ENCODE results near the gene PGM5. TPM values are rescaled to one million over a fixed set of nuclear protein-coding genes. Genes with fewer than 3 reads are reported as not detected.

Gene PGM5
- total and polyA plus RNA-seq, 4 experiments from 2014 or later, result not detected

DNA sequence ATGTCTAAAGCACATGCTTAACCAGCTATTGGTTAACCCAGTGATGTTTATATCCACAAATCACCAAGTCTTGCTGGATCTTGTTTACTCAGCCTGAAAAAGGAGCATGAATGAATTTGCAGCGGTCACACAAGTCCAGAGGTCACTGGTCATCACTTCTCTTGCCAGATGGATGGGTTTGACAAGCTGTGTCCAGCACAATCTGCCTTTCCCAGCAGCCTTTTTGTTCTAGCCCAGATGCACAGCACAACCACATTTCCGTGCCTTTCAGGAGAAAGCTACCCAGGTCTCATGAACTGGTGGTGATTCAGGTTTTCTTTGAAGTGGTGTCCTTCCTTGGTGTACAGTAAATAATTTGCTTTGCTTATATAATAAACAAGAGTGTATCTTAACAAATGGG is 152.1 kb downstream of the PGM5 start:
- Histone ChIP-seq H3K4me3 (ENCODE audit: low read length in 2 of 2) (no peak overlapping the region), H3K27ac (ENCODE audit: low read depth, low read length) (no peak overlapping the region), H3K4me1 (ENCODE audit: insufficient read depth, low read length) (no peaks in the 10 kb centered on the region), H3K27me3 (ENCODE audit: insufficient read depth, low read length) (no peaks in the 10 kb centered on the region), H3K36me3 (ENCODE audit: insufficient read depth, low read length) (no peaks in the 10 kb centered on the region), H3K9me3 (ENCODE audit: control insufficient read depth in 1 of 2, low read length in 2 of 2) (no peaks in the 10 kb centered on the region)
- no peak for DNase-seq
- Mint-ChIP-seq H3K27me3 (peaks cover 8 to 15% of the 10 kb centered on the region in 2 donors), H3K4me1 (no peaks in the 10 kb centered on the region), H3K27ac (no peak overlapping the region), H3K9me3 (peaks cover 0 to 6% (median 0%) of the 10 kb centered on the region in 8 donors), H3K4me3 (no peak overlapping the region), H3K36me3 (peaks cover 0 to 5% of the 10 kb centered on the region in 2 donors)
- POLR2A ChIA-PET (ENCODE audit: partially characterized antibody), result no interaction called here
- intact Hi-C loops (cut with micrococcal nuclease), result no loop called here
- CTCF ChIA-PET (ENCODE audit: partially characterized antibody), result interaction anchor here (1.7 kb wide), 2 partner anchors 52 to 166 kb away, joined by 5 to 6 read pairs; no protein-coding TSS in a partner anchor

DNA sequence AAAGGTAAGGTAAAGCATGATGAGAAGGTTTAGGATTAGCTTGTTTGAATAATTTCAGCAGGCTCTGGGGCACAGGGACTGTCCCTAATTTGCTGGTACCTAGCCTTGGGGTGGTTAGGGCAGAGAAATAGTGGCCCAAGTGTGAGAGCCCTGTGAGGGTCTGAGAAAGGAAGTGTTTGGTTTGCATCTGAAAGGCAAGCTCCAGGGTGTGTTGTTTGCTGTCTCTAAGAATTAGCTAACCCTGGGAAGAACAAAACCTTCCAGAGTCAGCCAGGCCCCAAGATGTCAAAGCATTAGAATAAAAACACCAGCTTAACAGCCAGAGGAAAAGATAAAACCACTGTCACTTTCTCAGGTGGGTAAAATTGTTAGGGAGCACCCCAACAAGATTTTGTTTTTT is 153.3 kb downstream of the PGM5 start:
- no peak for DNase-seq
- no peaks in the 10 kb centered on the region for H3K4me1 Mint-ChIP-seq
- H3K36me3 ChIP-seq (ENCODE audit: insufficient read depth, low read length), result no peaks in the 10 kb centered on the region
- H3K27me3 ChIP-seq (ENCODE audit: insufficient read depth, low read length), result no peaks in the 10 kb centered on the region
- POLR2A ChIA-PET (ENCODE audit: partially characterized antibody), result no interaction called here
- H3K9me3 ChIP-seq (ENCODE audit: control insufficient read depth in 1 of 2, low read length in 2 of 2), result no peaks in the 10 kb centered on the region
- CTCF ChIA-PET (ENCODE audit: partially characterized antibody), result interaction anchor here (1.7 kb wide), 1 partner anchor 51 kb away, joined by 6 read pairs; no protein-coding TSS in a partner anchor
- H3K9me3 Mint-ChIP-seq, result peaks cover 0 to 6% (median 0%) of the 10 kb centered on the region in 8 donors
- H3K27me3 Mint-ChIP-seq, result peaks cover 4 to 10% of the 10 kb centered on the region in 2 donors
- H3K36me3 Mint-ChIP-seq, result peaks cover 0 to 5% of the 10 kb centered on the region in 2 donors
- H3K4me3 ChIP-seq (ENCODE audit: low read length in 2 of 2), result no peak overlapping the region
- H3K4me1 ChIP-seq (ENCODE audit: insufficient read depth, low read length), result no peaks in the 10 kb centered on the region
- H3K4me3 Mint-ChIP-seq, result no peak overlapping the region
- H3K27ac ChIP-seq (ENCODE audit: low read depth, low read length), result no peak overlapping the region
- intact Hi-C loops (cut with micrococcal nuclease), result no loop called here
- H3K27ac Mint-ChIP-seq, result no peak overlapping the region

DNA sequence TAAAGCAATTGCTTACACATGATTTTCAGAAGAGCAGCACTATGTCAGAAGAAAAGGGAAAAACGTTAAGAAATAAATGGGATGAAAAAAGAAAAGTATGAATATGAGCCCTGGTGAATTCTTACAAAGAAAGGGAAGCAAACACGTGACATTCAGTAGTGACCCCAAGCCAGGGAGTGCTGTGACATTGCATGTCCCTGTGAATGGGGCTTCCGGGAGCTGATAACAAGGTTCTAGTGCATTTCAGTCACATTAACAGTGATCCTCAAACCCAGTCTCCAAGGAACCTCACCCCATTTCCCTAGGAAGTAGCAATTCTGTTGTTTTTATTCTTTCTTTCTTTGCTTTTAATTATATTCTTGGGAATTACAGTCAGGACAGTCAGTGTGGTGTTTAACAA is 157.0 kb downstream of the PGM5 start:
- H3K9me3 Mint-ChIP-seq, result peaks cover 0 to 11% (median 5%) of the 10 kb centered on the region in 8 donors
- intact Hi-C loops (cut with micrococcal nuclease), result no loop called here
- H3K4me3 ChIP-seq (ENCODE audit: low read length in 2 of 2), result no peak overlapping the region
- POLR2A ChIA-PET (ENCODE audit: partially characterized antibody), result no interaction called here
- H3K36me3 ChIP-seq (ENCODE audit: insufficient read depth, low read length), result no peaks in the 10 kb centered on the region
- no peaks in the 10 kb centered on the region for H3K9me3 ChIP-seq (ENCODE audit: control insufficient read depth in 1 of 2, low read length in 2 of 2)
- H3K27ac ChIP-seq (ENCODE audit: low read depth, low read length), result no peak overlapping the region
- DNase-seq, result no peak
- H3K4me1 Mint-ChIP-seq, result no peaks in the 10 kb centered on the region
- CTCF ChIA-PET (ENCODE audit: partially characterized antibody), result no interaction called here
- no peak overlapping the region for H3K27ac Mint-ChIP-seq
- no peaks in the 10 kb centered on the region for H3K27me3 ChIP-seq (ENCODE audit: insufficient read depth, low read length)
- peaks cover 8 to 10% of the 10 kb centered on the region in 2 donors for H3K27me3 Mint-ChIP-seq
- H3K4me3 Mint-ChIP-seq, result no peak overlapping the region
- H3K36me3 Mint-ChIP-seq, result peaks cover 0 to 5% of the 10 kb centered on the region in 2 donors
- no peaks in the 10 kb centered on the region for H3K4me1 ChIP-seq (ENCODE audit: insufficient read depth, low read length)

DNA sequence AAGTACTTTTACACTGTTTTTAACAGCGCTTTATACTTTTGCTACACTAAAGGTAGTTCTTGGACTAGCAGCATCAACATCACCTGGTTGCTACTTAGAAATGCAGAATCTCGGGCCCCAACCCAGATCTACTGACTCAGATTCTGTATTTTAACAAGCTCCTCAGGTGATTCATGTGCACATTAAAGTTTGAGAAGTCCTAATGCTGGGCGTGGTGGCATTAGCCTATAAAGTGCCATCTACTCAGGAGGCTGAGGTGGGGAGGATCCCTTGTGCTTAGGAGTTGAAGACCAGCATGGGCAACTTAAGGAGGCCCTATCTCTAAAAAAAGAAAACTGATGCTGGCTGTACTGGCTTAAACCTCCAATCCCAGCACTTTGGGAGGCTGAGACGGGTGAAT is 157.6 kb downstream of the PGM5 start:
- Mint-ChIP-seq H3K4me1 (no peaks in the 10 kb centered on the region), H3K9me3 (peaks cover 0 to 15% (median 7%) of the 10 kb centered on the region in 8 donors), H3K27me3 (peaks cover 10% of the 10 kb centered on the region in 2 donors), H3K4me3 (no peak overlapping the region), H3K27ac (no peak overlapping the region), H3K36me3 (peaks cover 0 to 5% of the 10 kb centered on the region in 2 donors)
- Histone ChIP-seq H3K9me3 (ENCODE audit: control insufficient read depth in 1 of 2, low read length in 2 of 2) (no peaks in the 10 kb centered on the region), H3K4me3 (ENCODE audit: low read length in 2 of 2) (no peak overlapping the region), H3K4me1 (ENCODE audit: insufficient read depth, low read length) (no peaks in the 10 kb centered on the region), H3K27me3 (ENCODE audit: insufficient read depth, low read length) (no peaks in the 10 kb centered on the region), H3K27ac (ENCODE audit: low read depth, low read length) (no peak overlapping the region), H3K36me3 (ENCODE audit: insufficient read depth, low read length) (no peaks in the 10 kb centered on the region)
- POLR2A ChIA-PET (ENCODE audit: partially characterized antibody), result no interaction called here
- CTCF ChIA-PET (ENCODE audit: partially characterized antibody), result no interaction called here
- DNase-seq, result no peak
- intact Hi-C loops (cut with micrococcal nuclease), result no loop called here

DNA sequence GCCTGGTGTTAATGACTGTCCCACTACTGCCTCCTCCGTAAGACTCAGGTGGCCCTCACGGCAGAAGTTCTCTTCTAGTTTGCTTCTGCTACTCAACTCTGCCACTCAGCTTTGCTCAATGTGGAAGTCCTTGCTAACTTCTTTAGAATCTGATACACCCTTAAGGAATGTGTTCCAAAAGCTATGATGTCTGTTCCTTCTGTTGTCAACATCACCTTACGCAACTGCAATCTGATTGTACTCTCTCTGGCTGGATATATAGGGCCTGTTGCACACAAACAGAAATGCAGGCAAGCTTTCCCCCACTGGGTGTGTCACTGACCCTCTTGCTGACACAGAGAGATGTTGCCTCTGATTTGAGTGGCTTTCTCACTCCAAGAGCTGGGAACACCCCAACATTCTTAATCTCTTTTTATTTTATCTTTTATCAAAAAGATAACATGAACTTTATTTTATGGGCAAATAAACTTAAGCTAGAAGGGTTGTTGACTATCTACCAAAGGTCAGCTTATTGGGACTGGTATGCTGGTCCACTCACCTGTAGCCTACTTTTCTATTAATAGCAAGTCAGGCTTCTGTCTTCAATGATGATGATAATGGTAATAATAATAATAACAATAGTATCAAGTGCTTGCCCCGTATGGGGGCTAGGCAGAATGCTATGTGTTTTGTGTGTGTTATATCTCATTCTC is 159.1 kb downstream of the PGM5 start:
- ChIA-PET CTCF (ENCODE audit: partially characterized antibody) (no interaction called here), POLR2A (ENCODE audit: partially characterized antibody) (no interaction called here)
- H3K4me3 ChIP-seq (ENCODE audit: low read length in 2 of 2), result no peak overlapping the region
- intact Hi-C loops (cut with micrococcal nuclease), result no loop called here
- no peak overlapping the region for H3K27ac ChIP-seq (ENCODE audit: low read depth, low read length)
- Mint-ChIP-seq H3K9me3 (peaks cover 0 to 11% (median 7%) of the 10 kb centered on the region in 8 donors), H3K4me1 (no peaks in the 10 kb centered on the region), H3K36me3 (no peaks in the 10 kb centered on the region), H3K4me3 (no peak overlapping the region), H3K27ac (no peak overlapping the region), H3K27me3 (peaks cover 7 to 8% of the 10 kb centered on the region in 2 donors)
- no peaks in the 10 kb centered on the region for H3K27me3 ChIP-seq (ENCODE audit: insufficient read depth, low read length)
- H3K4me1 ChIP-seq (ENCODE audit: insufficient read depth, low read length), result no peaks in the 10 kb centered on the region
- H3K36me3 ChIP-seq (ENCODE audit: insufficient read depth, low read length), result no peaks in the 10 kb centered on the region
- H3K9me3 ChIP-seq (ENCODE audit: control insufficient read depth in 1 of 2, low read length in 2 of 2), result no peaks in the 10 kb centered on the region
- DNase-seq, result no peak

DNA sequence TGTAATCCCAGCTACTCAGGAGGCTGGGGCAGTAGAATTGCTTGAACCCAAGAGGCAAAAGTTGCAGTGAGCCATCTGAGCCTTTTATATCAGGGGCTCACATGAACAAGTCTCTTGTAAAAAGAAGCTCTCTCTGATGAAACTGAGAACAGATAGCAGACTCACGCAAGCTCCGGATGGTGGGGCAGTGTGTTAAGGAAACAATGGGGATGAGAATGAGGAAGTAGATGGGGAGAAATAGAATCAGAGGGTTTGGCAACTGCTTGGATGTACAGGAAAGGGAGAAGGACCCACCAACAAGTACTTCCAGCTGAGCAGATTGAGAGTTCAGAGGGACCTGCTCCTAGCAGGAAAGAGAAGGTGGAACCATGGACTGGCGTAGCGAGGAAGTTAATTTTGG is 165.7 kb downstream of the PGM5 start:
- Histone ChIP-seq H3K27me3 (ENCODE audit: insufficient read depth, low read length) (no peaks in the 10 kb centered on the region), H3K36me3 (ENCODE audit: insufficient read depth, low read length) (no peaks in the 10 kb centered on the region), H3K9me3 (ENCODE audit: control insufficient read depth in 1 of 2, low read length in 2 of 2) (no peaks in the 10 kb centered on the region), H3K4me1 (ENCODE audit: insufficient read depth, low read length) (no peaks in the 10 kb centered on the region), H3K4me3 (ENCODE audit: low read length in 2 of 2) (no peak overlapping the region), H3K27ac (ENCODE audit: low read depth, low read length) (no peak overlapping the region)
- no peak for DNase-seq
- no peaks in the 10 kb centered on the region for H3K36me3 Mint-ChIP-seq
- intact Hi-C loops (cut with micrococcal nuclease), result no loop called here
- ChIA-PET POLR2A (ENCODE audit: partially characterized antibody) (no interaction called here), CTCF (ENCODE audit: partially characterized antibody) (no interaction called here)
- H3K4me1 Mint-ChIP-seq, result no peaks in the 10 kb centered on the region
- H3K4me3 Mint-ChIP-seq, result no peak overlapping the region
- no peak overlapping the region for H3K27ac Mint-ChIP-seq
- peaks cover 0 to 14% of the 10 kb centered on the region in 2 donors for H3K27me3 Mint-ChIP-seq
- peaks cover 0 to 11% (median 7%) of the 10 kb centered on the region in 8 donors for H3K9me3 Mint-ChIP-seq

DNA sequence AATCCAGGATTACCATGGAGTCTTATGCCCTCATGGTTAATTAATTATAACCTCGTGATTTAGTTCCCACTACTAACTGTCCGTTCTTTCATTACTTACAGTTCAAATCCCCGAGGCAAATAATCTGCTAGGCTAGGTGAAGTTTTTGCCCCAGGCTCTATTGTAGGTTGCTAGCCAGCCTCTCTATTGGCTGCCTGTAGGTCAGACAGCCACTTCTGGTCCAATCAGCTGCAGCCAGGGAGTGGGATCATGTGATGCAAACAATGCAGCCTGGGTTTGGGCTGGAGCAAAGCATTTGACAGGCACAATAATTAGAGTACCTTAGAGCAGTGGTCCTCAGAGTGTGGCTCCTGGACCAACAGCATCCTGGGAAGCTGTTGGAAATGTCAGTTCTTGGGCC is 166.5 kb downstream of the PGM5 start:
- Histone ChIP-seq H3K27me3 (ENCODE audit: insufficient read depth, low read length) (no peaks in the 10 kb centered on the region), H3K4me1 (ENCODE audit: insufficient read depth, low read length) (no peaks in the 10 kb centered on the region), H3K36me3 (ENCODE audit: insufficient read depth, low read length) (no peaks in the 10 kb centered on the region), H3K4me3 (ENCODE audit: low read length in 2 of 2) (no peak overlapping the region), H3K27ac (ENCODE audit: low read depth, low read length) (no peak overlapping the region), H3K9me3 (ENCODE audit: control insufficient read depth in 1 of 2, low read length in 2 of 2) (no peaks in the 10 kb centered on the region)
- H3K27ac Mint-ChIP-seq, result no peak overlapping the region
- intact Hi-C loops (cut with micrococcal nuclease), result no loop called here
- H3K4me3 Mint-ChIP-seq, result no peak overlapping the region
- DNase-seq, result no peak
- ChIA-PET CTCF (ENCODE audit: partially characterized antibody) (no interaction called here), POLR2A (ENCODE audit: partially characterized antibody) (no interaction called here)
- H3K4me1 Mint-ChIP-seq, result no peaks in the 10 kb centered on the region
- H3K36me3 Mint-ChIP-seq, result no peaks in the 10 kb centered on the region
- H3K9me3 Mint-ChIP-seq, result peaks cover 0 to 8% (median 6%) of the 10 kb centered on the region in 8 donors
- peaks cover 0 to 11% of the 10 kb centered on the region in 2 donors for H3K27me3 Mint-ChIP-seq
